ENCODE results near the gene MORC2. TPM values are rescaled to one million over a fixed set of nuclear protein-coding genes. Genes with fewer than 3 reads are reported as not detected.

The MORC2 gene
- total and polyA plus RNA-seq, 10 of the 15 experiments (the other 5 are each of a cell fraction or from before 2014, with no cell fraction given), result 1.7 to 16.3 (median 9.0) TPM

DNA sequence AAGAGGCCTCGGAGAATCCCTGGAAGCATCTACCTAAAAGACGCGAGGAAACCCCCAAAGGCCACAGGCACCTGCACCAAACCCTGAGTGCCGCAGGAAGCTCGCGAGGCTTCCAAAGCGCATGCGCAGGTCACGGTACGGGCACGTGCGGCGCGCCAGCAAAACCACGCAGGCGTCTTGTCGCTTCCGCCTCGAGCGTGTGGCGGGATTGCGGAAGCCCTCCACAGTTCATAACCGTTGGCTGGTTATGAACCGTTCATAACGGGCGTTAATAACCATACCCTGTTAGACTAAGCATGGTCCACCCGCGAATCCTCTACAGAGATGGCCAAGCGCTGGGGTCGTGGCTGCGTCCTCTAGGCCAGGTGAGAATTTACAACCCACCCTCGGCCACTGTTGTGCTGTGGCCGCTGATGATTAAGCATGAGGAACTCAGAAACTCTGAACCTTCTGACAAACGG, 46.4 kb downstream of the MORC2 start (continued):
- TF ChIP-seq, protein P1, sequence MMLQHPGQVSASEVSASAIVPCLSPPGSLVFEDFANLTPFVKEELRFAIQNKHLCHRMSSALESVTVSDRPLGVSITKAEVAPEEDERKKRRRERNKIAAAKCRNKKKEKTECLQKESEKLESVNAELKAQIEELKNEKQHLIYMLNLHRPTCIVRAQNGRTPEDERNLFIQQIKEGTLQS (IDR thresholded peaks at IDR 0.05; ENCODE audit: borderline replicate concordance, extremely low read depth, low read depth, low read length), result peak; percentile 58; the same call in 1 of the 2 replicates
- TF ChIP-seq NFIC (IDR thresholded peaks at IDR 0.05; ENCODE audit: low read depth, low read length), result no peak
- TF ChIP-seq FOXM1 (IDR thresholded peaks at IDR 0.05; ENCODE audit: low read depth, low read length), result no peak
- TF ChIP-seq, protein P2, sequence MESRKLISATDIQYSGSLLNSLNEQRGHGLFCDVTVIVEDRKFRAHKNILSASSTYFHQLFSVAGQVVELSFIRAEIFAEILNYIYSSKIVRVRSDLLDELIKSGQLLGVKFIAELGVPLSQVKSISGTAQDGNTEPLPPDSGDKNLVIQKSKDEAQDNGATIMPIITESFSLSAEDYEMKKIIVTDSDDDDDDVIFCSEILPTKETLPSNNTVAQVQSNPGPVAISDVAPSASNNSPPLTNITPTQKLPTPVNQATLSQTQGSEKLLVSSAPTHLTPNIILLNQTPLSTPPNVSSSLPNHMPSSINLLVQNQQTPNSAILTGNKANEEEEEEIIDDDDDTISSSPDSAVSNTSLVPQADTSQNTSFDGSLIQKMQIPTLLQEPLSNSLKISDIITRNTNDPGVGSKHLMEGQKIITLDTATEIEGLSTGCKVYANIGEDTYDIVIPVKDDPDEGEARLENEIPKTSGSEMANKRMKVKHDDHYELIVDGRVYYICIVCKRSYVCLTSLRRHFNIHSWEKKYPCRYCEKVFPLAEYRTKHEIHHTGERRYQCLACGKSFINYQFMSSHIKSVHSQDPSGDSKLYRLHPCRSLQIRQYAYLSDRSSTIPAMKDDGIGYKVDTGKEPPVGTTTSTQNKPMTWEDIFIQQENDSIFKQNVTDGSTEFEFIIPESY (IDR thresholded peaks at IDR 0.05), result peak; percentile 84
- TF ChIP-seq HDAC2 (IDR thresholded peaks at IDR 0.05), result no peak
- TF ChIP-seq RUNX3 (IDR thresholded peaks at IDR 0.05; ENCODE audit: low read length), result peak; percentile 68; the same call in 1 of the 2 replicates
- TF ChIP-seq TCF12 (IDR thresholded peaks at IDR 0.05; ENCODE audit: low read depth, low read length), result no peak
- TF ChIP-seq MEF2B (IDR thresholded peaks at IDR 0.05; ENCODE audit: partially characterized antibody, poor library complexity, severe bottlenecking), result peak; percentile 56
- TF ChIP-seq POU2F2 (IDR thresholded peaks at IDR 0.05; ENCODE audit: borderline replicate concordance, low read depth, low read length), result peak; percentile 77; the same call in 2 of the 3 replicates
- no peak for TF ChIP-seq TARDBP (IDR thresholded peaks at IDR 0.05; ENCODE audit: borderline replicate concordance)
- TF ChIP-seq WRNIP1 (IDR thresholded peaks at IDR 0.05; ENCODE audit: borderline replicate concordance, low read depth, low read length), result no peak
- TF ChIP-seq ZNF24 (IDR thresholded peaks at IDR 0.05), result no peak
- TF ChIP-seq GABPA (IDR thresholded peaks at IDR 0.05; ENCODE audit: low read depth), result no peak
- no peak for TF ChIP-seq CHD1 (IDR thresholded peaks at IDR 0.05; ENCODE audit: low read depth, low read length)
- TF ChIP-seq ATF7 (IDR thresholded peaks at IDR 0.05; ENCODE audit: low read depth), result 0 out of 2 replicates have a peak, but pooled peaks have one; percentile 9
- TF ChIP-seq NFXL1 (IDR thresholded peaks at IDR 0.05; ENCODE audit: borderline replicate concordance), result no peak
- TF ChIP-seq POLR2AphosphoS5 (IDR thresholded peaks at IDR 0.05; ENCODE audit: low read length), result peak; percentile 82
- TF ChIP-seq, protein P3, sequence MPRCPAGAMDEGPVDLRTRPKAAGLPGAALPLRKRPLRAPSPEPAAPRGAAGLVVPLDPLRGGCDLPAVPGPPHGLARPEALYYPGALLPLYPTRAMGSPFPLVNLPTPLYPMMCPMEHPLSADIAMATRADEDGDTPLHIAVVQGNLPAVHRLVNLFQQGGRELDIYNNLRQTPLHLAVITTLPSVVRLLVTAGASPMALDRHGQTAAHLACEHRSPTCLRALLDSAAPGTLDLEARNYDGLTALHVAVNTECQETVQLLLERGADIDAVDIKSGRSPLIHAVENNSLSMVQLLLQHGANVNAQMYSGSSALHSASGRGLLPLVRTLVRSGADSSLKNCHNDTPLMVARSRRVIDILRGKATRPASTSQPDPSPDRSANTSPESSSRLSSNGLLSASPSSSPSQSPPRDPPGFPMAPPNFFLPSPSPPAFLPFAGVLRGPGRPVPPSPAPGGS (IDR thresholded peaks at IDR 0.05; ENCODE audit: borderline replicate concordance, insufficient read depth, low read depth, low read length, poor library complexity, severe bottlenecking), result no peak
- TF ChIP-seq MYB (IDR thresholded peaks at IDR 0.05; ENCODE audit: borderline replicate concordance, low read depth, low read length), result no peak
- no peak for TF ChIP-seq PML (IDR thresholded peaks at IDR 0.05; ENCODE audit: low read length)
- TF ChIP-seq, protein P4, sequence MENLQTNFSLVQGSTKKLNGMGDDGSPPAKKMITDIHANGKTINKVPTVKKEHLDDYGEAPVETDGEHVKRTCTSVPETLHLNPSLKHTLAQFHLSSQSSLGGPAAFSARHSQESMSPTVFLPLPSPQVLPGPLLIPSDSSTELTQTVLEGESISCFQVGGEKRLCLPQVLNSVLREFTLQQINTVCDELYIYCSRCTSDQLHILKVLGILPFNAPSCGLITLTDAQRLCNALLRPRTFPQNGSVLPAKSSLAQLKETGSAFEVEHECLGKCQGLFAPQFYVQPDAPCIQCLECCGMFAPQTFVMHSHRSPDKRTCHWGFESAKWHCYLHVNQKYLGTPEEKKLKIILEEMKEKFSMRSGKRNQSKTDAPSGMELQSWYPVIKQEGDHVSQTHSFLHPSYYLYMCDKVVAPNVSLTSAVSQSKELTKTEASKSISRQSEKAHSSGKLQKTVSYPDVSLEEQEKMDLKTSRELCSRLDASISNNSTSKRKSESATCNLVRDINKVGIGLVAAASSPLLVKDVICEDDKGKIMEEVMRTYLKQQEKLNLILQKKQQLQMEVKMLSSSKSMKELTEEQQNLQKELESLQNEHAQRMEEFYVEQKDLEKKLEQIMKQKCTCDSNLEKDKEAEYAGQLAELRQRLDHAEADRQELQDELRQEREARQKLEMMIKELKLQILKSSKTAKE (IDR thresholded peaks at IDR 0.05; ENCODE audit: low read depth, poor library complexity, severe bottlenecking), result no peak
- no peak for TF ChIP-seq MXI1 (IDR thresholded peaks at IDR 0.05; ENCODE audit: low read depth, low read length)
- peak; percentile 28; the same call in 1 of the 2 replicates for TF ChIP-seq NR2F1 (conservative IDR thresholded peaks at IDR 0.05)

Data from GM12878 (cell line).